DMS114 treated with DMSO at 0.1 percent for 48 hours (cell line): Measurements from ENCODE around the gene BEND3.
"Not testable (repeated sequence)": the region's sequence is repeated elsewhere in the genome, so short reads cannot be mapped to it uniquely, and the experiment has no call there.

Experiments
- DNase-seq: peaks from one replicate; lab custom pipeline; 2025; ENCODE audit not compliant: unreplicated experiment; lab: John Stamatoyannopoulos, UW

The BEND3 gene

GRCh38 chr6:107114926-107115694, at the start of gene BEND3:
TSS of gene BEND3 (minus strand) at chr6:107115515. CDS start at chr6:107099285, 16,230 bp downstream.
- no peak for DNase-seq

DNA sequence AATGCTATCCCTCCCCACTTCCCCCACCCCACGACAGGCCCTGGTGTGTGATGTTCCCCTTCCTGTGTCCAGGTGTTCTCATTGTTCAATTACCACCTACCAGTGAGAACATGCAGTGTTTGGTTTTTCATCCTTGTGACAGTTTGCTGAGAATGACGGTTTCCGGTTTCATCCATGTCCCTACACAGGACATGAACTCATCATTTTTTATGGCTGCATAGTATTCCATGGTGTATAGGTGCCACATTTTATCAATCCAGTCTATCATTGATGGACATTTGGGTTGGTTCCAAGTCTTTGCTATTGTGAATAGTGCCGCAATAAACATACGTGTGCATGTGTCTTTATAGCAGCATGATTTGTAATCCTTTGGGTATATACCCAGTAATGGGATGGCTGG, 49.0 kb upstream of the BEND3 start:
- DNase-seq = not testable (repeated sequence)

GRCh38 chr6:107161521-107161920, 46.2 kb upstream of the BEND3 start:
- DNase-seq = no peak

GRCh38 chr6:107156617-107157016, 41.3 kb upstream of the BEND3 start:
- DNase-seq = no peak

DNA sequence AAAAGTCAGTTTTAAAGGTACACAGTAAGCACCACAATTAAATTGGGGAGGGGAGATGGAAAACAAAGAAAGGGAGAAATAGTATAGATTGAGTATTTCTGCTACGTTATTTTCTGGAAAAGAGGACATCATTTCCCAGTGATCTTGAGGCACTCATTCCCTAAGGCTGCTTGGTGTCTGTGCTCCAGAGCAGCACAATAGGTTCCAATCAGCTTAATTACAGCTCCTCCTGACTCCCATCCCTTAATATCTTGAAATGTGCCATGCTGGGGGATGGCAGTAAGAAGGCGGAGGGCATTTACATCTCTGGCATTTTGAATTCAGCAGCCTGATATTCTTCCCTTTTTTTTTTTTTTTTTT, 39.5 kb upstream of the BEND3 start:
- DNase-seq = no peak

- no peak for DNase-seq
Observed at GRCh38 chr6:107154131-107154800, 39.0 kb upstream of the BEND3 start.

- DNase-seq = no peak
Observed at GRCh38 chr6:107152638-107153430, 37.5 kb upstream of the BEND3 start.

DNA sequence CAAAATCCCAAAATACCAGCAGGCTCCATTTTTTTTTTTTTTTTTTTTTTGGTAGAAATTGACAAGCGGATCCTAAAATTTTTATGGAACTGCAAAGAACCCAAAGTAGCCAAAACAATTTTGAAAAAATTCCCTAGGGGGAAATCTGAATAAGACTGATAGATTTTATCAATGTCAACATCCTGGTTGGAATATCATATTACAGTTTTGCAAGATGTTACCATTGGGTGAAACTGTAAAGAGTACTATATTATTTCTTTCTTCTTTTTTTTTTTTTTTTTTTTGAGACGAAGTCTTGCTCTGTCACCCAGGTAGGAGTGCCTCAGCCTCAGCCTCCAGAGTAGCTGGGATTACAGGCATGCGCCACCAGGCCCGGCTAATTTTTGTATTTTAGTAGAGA, 29.4 kb upstream of the BEND3 start:
- no peak for DNase-seq

- DNase-seq = no peak
Observed at GRCh38 chr6:107144014-107144413, 28.7 kb upstream of the BEND3 start.

GRCh38 chr6:107140581-107140980, 25.3 kb upstream of the BEND3 start:
- DNase-seq = no peak

DNA sequence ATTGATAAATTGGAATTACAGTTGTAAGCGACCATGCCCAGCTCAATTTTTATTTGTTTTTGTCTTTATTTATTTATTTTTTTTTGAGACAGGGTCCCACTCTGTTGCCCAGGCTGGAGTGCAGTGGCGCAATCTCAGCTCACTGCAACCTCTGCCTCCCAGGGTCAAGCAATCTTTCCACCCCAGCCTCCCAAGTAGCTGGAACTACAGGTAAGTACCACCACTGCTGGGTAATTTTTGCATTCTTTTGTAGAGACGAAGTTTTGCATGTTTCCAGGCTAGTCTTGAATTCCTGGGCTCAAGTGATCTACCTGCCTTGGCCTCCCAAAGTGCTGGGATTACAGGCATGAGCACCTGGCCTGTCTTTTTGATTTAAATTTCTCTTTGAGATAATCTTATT, 21.0 kb upstream of the BEND3 start:
- DNase-seq = not testable (repeated sequence)

- not testable (repeated sequence) for DNase-seq
Observed at GRCh38 chr6:107135048-107135680, 19.8 kb upstream of the BEND3 start.

DNA sequence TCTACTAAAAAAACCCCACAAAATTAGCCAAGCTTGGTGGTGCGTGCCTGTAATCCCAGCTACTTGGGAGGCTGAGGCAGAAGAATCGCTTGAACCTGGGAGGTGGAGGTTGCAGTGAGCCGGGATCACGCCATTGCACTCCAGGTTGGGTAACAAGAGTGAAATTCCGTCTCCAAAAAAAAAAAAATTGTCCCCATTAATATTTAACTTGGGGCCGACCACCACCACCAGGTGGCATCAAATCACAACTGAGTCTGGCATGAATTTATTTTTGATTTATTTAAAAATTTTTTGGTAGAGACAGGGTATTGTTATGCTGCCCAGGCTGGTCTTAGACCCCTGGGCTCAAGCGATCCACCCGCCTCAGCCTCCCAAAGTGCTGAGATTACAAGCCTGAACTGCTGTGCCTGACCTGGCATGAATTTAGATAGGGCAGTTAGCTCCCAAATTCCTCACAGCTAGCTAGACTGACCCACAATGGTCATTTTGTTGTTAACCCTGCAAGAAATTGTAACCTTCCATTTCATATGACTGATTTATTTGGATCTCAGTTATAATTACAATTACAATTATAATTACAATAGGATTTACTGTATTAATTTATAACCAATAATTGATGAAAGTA, 17.1 kb upstream of the BEND3 start:
- DNase-seq = peak; percentile 20

DNA sequence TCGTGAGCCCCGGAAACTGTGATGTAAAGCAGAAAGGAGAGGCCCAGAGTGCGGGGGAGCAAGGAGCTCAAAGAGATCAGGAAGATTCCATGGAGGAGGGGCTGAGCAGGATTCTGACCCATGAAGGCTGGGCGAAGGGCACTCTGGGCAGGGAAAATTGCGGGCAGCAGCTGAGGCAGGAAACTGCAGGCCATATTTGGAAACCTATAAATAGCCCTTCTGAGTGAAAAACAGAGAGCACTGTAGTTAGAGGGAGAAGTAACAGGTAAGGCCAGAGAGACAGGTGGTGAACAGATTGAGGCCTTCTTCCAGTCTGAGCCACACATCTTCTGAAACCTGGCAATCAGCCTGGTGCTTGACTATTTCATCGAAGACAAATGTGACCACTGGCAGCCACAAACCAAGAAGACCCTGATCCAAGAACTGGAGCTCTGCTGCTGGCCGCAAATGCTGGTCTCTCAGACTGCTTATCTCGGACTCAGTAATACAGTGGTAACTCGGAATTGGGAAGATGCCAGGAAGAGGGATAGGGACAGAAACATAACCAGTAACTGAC, 14.1 kb upstream of the BEND3 start:
- no peak for DNase-seq

DNA sequence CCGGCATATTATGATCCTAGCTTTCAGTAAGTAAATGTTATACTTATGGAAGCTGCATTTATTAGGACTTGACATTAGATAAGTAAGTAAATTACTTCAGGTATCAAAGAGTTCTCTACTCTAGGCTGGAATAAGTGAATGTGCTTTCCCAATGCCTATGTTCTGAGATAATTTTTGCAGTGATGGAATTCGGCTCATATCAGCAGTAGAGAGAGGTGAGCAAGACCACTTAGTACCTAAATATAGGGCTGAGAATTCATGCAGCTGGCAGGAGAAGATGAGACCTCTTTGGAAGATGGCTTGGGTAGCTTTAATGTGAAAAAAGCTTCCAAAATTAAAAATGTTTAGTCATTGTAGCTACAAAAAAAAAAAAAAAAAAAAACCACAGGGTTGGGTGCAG, 13.3 kb upstream of the BEND3 start:
- no peak for DNase-seq

GRCh38 chr6:107128175-107128574, 12.9 kb upstream of the BEND3 start:
- no peak for DNase-seq

DNA sequence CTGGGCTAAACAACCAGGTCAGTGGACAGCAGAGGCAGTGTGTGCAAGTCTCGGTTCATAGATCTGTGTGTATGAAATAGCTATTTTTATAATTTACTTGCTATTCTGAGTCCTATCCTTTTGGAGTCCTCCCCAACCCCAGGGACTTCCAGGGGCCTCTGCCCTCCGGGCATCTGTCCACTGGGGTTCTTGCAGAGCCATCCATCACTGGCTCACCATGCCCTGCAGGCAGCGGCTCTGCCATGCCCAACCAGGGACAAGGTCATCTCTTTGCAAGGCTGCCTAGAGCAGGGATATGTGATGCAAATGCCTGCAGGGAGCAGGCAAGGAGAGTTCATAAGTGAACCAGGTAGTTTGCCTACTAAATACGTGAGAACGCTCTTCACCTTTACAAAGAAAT, 10.5 kb upstream of the BEND3 start:
- DNase-seq = no peak

DNA sequence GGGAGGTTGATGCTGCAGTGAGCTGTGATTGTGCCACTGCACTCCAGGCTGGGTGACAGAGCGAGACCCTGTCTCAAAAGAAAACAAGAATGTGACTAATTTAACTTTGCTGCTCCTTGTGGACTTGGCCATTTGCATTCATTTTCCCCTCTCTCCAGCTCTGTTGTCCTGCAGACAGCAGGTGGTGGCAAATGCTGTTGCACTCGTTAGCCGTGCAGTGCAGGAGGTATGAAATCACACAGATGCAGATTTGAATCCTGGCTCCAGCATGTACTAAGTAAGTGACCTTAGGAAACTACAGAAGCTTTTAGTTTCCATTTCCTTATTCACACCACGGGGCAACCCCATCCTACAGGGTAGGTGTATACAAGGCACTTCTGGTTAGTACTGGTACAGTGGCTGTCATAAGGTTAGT, 9.6 kb upstream of the BEND3 start:
- DNase-seq = no peak

DNA sequence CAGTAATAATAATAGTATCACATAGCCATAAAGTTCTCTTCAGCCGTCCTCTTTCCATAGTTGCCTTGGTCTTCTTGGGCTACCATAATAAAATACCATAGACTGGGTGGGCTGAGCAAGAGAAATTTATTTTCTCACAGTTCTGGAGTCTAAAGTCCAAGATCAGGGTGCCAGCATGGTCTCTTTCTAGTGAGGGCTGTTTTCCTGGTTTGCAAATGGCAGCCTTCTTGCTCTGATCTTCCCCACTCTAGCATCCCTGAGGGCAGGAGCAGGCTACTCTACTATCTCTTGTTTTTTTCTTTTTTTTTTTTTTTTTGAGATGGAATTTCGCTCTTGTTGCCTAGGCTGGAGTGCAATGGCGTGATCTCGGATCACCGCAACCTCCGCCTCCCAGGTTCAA, 8.2 kb upstream of the BEND3 start:
- DNase-seq = no peak

DNA sequence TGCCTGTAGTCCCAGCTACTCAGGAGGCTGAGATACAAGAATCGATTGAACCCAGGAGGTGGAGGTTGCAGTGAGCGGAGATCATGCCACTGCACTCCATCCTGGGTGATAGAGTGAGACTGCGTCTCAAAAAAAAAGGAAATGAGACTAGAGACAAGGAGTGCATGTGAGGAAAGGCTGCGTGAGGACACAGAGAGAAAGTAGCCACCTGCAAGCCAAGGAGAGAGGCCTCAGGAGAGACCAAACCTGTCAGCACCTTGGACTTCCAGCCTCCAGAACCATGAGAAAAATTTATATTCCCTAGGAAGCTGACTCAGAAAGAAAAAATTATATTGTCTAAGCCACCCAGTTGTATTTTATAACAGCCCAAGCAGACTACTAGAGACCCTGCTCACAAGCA, 7.4 kb upstream of the BEND3 start:
- no peak for DNase-seq
